GM23338 (cell line): ENCODE data around the gene ATP9B.

Source experiments
- CREB1 ChIP-seq: fragments of 250-450 bp; sonication (Bioruptor Pico); IDR thresholded peaks from 2 replicates; pipeline ENCODE4 v1.5.0; 2020; ENCODE audit warnings: low read depth, mild to moderate bottlenecking, moderate library complexity
- ETS1 ChIP-seq: IDR thresholded peaks from 2 replicates; pipeline ENCODE4 v1.6.1; 2016; ENCODE audit warnings: antibody characterized with exemption
- EZH2 ChIP-seq: fragments of 200-600 bp; sonication (generic); IDR thresholded peaks from one replicate; pipeline ENCODE4 v1.8.0; 2017; ENCODE audit warnings: antibody characterized with exemption, mild to moderate bottlenecking, low read depth; ENCODE audit not compliant: unreplicated experiment
- EZH2phosphoT487 ChIP-seq: fragments of 200-600 bp; sonication (generic); IDR thresholded peaks from one replicate; pipeline ENCODE4 v1.8.1; 2018; ENCODE audit warnings: antibody characterized with exemption; ENCODE audit not compliant: unreplicated experiment
- JUNB ChIP-seq: IDR thresholded peaks from one replicate; pipeline ENCODE4 v1.6.1; 2016; ENCODE audit warnings: antibody characterized with exemption; ENCODE audit not compliant: unreplicated experiment
- NANOG ChIP-seq: IDR thresholded peaks from 2 replicates; pipeline ENCODE4 v1.6.1; 2016; ENCODE audit warnings: antibody characterized with exemption, borderline replicate concordance
- POLR2AphosphoS5 ChIP-seq: IDR thresholded peaks from 2 replicates; pipeline ENCODE4 v1.6.1; 2016; ENCODE audit warnings: antibody characterized with exemption, low read depth
- REST ChIP-seq: IDR thresholded peaks from one replicate; pipeline ENCODE4 v1.6.1; 2018; ENCODE audit warnings: antibody characterized with exemption; ENCODE audit not compliant: unreplicated experiment
- STAT1 ChIP-seq: IDR thresholded peaks from one replicate; pipeline ENCODE4 v1.6.1; 2016; ENCODE audit warnings: antibody characterized with exemption; ENCODE audit not compliant: unreplicated experiment
- TF ChIP-seq, protein P1 (sequence below), 2 experiments: fragments of 200-600 bp in 1 of 2; sonication (generic) in 1 of 2; conservative IDR thresholded peaks; 2 replicates each; pipeline versions ENCODE4 v1.5.1 to v1.6.1; 2016 to 2017; ENCODE audit warnings: antibody characterized with exemption in 2 of 2, low read depth in 2 of 2, mild to moderate bottlenecking in 2 of 2, moderate library complexity in 1 of 2

- TF ChIP-seq EZH2phosphoT487 (no peak), EZH2 (no peak), NANOG (no peak), CREB1 (CRISPR knock-in tag) (no peak), POLR2AphosphoS5 (no peak), JUNB (no peak), REST (no peak), ETS1 (no peak), STAT1 (no peak)
- TF ChIP-seq, protein P1, sequence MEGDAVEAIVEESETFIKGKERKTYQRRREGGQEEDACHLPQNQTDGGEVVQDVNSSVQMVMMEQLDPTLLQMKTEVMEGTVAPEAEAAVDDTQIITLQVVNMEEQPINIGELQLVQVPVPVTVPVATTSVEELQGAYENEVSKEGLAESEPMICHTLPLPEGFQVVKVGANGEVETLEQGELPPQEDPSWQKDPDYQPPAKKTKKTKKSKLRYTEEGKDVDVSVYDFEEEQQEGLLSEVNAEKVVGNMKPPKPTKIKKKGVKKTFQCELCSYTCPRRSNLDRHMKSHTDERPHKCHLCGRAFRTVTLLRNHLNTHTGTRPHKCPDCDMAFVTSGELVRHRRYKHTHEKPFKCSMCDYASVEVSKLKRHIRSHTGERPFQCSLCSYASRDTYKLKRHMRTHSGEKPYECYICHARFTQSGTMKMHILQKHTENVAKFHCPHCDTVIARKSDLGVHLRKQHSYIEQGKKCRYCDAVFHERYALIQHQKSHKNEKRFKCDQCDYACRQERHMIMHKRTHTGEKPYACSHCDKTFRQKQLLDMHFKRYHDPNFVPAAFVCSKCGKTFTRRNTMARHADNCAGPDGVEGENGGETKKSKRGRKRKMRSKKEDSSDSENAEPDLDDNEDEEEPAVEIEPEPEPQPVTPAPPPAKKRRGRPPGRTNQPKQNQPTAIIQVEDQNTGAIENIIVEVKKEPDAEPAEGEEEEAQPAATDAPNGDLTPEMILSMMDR (conservative IDR thresholded peaks at IDR 0.05; ENCODE audit: low read depth in 2 of 2): no peak
These were observed 12.3 kb upstream of the ATP9B start for GRCh38 chr18:79056827-79057367.
